G401 (cell line): ENCODE measurements around the gene ZGLP1. TPM values are rescaled to one million over a fixed set of nuclear protein-coding genes. Genes with fewer than 3 reads are reported as not detected.
"Not testable (repeated sequence)": the region's sequence is repeated elsewhere in the genome, so short reads cannot be mapped to it uniquely, and the experiment has no call there.

Experiments used
- DNase-seq: peaks from one replicate; pipeline ENCODE4 v3.0.0-alpha.2; 2015; ENCODE audit warnings: low spot score
- in situ Hi-C: cut with HindIII; loops from 2 replicates; pipeline ENCODE4 v1.10.0; 2016; ENCODE audit warnings: low sequenced_read_pairs, mixed read lengths
- total RNA-seq: library from RNA; depleted of rRNA; stranded (reverse); fragments of >200 nt; shearing (Covaris generic); gene quantifications from 2 replicates; pipeline ENCODE4 v1.2.3, GENCODE V29; 2014; rRNA removed

Gene ZGLP1
- total RNA-seq: 0.55 and 1.6 TPM in 2 replicates

- in situ Hi-C loops: no loop called here
- DNase-seq: no peak
Measured at GRCh38 chr19:10309423-10309822, at the start of gene ZGLP1. Gene ZGLP1 (minus strand): TSS chr19:10309815.

DNA sequence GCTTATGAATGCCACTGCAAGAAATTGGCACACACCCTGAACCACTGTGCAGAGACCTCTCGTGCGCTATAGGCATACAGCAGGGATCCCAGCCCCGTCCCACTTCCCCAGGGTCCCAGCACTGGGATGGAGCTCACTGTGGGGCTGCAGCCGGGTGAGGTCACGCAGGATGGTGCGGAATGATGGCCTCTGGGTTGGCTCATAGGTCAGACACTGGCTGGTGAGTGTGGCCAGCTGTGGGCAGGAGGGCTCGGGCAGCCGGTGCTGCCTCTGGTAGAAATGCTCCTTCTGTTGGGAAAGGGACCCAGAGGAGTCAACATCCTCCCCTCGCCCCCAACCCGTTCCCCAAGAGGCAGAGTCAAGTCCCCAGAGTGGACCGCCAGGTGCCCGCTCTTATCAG lies 46.8 kb upstream of the ZGLP1 start:
- no peak for DNase-seq
- in situ Hi-C loops: no loop called here

- DNase-seq: no peak
Measured at GRCh38 chr19:10353793-10354391, 44.3 kb upstream of the ZGLP1 start.

DNA sequence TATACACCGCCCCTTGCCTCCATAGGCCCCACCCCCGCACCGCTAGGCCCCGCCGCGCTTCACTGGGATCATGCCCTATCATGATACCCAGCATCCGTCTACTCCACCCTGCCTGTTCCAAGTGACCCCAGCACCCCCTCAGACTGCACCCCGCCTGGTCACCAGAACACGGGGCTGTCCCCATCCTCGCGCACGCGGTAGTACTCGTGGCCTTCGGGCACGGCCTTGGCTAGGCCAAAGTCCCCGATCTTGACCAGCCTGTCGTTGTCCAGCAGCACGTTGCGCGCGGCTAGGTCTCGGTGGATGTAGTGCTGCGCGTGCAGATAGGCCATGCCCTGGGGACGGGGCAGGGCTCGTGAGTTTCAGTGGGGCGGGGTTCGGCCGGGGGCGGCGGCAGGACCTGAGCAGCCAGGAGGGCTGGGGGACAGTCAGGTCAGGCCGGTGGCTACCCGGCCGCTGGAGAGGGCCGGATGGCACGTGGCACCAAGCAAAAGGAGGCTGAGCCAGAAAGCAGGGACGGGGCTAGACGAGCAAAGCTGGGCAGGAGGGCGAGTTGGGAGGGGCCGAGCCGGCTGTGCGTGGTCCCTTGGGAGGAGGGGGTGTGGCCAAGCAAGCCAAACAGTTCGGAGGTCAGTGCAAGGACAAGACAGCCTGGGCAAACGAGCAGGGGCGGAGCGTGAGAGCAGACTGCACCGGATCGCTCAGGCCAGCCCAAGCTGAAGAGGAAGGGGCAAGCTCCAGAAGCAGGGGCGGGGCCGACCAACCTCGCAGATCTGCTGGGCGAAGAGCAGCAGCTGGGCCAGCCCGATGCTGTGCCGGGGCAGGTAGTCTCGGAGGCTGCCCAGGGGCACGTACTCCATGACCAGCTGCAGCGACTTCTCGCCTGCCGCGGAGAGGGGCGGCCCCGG lies 43.4 kb upstream of the ZGLP1 start:
- no peak for DNase-seq
- in situ Hi-C loops: no loop called here

More at GRCh38 chr19:10353793-10354391, 44.3 kb upstream of the ZGLP1 start:
- in situ Hi-C loops: no loop called here

- no peak for DNase-seq
- in situ Hi-C loops: no loop called here
Measured at GRCh38 chr19:10346509-10346908, 36.9 kb upstream of the ZGLP1 start.

GRCh38 chr19:10344780-10345179 lies 35.2 kb upstream of the ZGLP1 start:
- no peak for DNase-seq
- in situ Hi-C loops: no loop called here

- in situ Hi-C loops: no loop called here
- DNase-seq: no peak
Measured at GRCh38 chr19:10343495-10343894, 33.9 kb upstream of the ZGLP1 start.

- DNase-seq: no peak
- in situ Hi-C loops: no loop called here
Measured at GRCh38 chr19:10339977-10340376, 30.4 kb upstream of the ZGLP1 start.

- in situ Hi-C loops: no loop called here
- DNase-seq: no peak
Measured at GRCh38 chr19:10339380-10339960, 29.9 kb upstream of the ZGLP1 start, which contains the start of gene ICAM3. Gene ICAM3 (minus strand): TSS chr19:10339624. CDS start chr19:10339614, 10 bp downstream.

DNA sequence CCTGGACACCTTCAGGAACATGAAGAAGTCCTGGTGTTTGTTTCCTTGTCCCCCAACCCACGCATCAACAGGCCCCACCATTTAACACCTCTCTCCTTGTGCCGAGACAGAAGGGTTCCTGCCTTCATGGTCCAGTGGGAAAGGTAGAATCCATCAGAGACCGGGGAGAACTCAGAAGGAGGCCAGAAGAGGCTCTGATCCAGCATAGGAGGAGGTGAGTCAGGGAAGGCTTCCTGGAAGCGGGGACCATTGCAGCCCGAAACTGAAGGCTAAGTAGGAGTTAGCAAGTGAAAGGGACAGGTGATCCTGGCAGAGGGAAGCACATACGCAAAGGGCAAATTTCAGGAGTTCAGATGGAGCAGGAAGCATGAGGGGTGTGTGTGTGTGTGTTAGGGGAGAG lies 29.3 kb upstream of the ZGLP1 start:
- in situ Hi-C loops: no loop called here
- no peak for DNase-seq

GRCh38 chr19:10336725-10337124 lies 27.1 kb upstream of the ZGLP1 start:
- DNase-seq, in situ Hi-C loops: not testable (repeated sequence)

DNA sequence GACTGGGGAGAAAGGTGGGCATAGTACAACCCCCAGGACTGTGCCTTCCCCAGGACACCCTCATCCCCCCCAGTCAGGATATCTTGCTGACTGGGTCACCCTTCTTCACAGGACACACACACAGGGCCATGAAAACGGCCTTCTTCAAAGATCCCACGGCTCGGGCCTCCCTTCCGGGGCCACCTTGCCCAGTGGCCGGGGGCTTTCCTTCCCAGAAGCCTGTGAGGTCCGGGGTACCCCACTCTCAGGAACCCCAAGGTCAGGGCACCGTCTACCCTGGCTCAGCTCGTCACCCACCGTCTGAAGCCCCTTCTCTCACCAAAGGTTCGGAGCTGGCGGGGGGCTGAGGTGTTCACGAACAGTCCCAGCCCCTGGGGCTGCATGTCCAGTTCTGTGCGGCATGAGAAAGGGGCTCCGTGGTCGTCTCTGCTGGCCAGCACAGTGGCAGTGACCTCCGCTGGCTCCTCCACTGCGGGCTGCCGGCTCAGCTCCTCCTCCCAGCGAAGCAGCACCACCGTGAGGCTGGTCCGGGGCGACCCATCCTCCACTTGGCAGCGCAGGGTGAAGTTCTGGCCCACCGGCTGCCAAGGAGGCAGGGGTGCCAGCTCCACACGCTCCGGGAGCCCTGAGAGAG lies 25.9 kb upstream of the ZGLP1 start:
- in situ Hi-C loops: no loop called here
- no peak for DNase-seq

- in situ Hi-C loops: no loop called here
- peak; percentile 72 for DNase-seq
Measured at GRCh38 chr19:10334588-10335351, 25.2 kb upstream of the ZGLP1 start.

GRCh38 chr19:10333758-10334587 lies 24.4 kb upstream of the ZGLP1 start:
- in situ Hi-C loops: no loop called here
- no peak for DNase-seq

- in situ Hi-C loops: no loop called here
- DNase-seq: peak; percentile 98
Measured at GRCh38 chr19:10332965-10333757, 23.5 kb upstream of the ZGLP1 start, which contains the start of gene RAVER1. Gene RAVER1 (minus strand): TSS chr19:10333529. CDS start chr19:10333507, 22 bp downstream.

DNA sequence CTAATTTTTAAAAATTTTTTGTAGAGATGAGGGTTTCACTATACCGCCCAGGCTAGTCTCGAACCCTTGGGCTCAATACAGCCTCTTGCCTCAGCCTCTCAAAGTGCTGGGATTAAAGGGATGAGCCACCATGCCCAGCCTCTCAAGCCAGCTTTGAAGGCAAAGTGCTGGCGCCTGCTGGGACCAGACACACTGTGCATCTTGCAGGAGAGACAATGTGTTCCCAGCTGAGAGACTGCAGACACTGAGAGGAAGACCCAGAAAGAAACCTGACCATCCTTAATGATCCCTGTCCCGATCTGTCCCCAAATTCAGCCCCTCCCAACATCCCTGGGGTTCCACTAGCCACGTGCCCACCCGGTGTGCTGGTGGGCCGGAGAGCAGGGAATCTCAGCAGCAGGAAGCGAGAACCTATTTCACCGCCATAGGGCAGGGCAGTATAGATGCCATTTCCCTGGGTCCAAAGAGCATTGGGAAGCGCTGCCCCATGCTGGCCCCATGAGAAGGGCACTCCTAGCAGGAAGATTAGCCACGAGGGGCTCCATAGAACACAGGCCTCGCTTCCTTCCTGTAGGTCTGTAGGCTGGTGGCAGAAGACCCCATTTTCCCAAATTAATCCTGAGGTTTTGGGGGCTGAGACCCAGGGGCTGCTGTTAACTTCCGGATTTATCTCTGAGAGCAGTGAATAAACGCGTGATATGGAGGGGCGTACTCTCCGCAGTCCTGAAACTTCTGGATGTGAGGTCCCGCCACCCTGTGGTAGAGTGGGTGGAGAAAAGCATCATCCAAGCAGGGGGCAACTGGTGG lies 22.7 kb upstream of the ZGLP1 start:
- DNase-seq: no peak

More for the DNA sequence above, 22.7 kb upstream of the ZGLP1 start:
- in situ Hi-C loops: no loop called here
